Body of pancreas (tissue), 4 donors: ENCODE measurements around the gene CNTNAP2. TPM values are rescaled to one million over a fixed set of nuclear protein-coding genes. Genes with fewer than 3 reads are reported as not detected.

Experiments
- ATAC-seq: fragments of 150-250 bp; one replicate; pipeline ENCODE4 v1.9.1; 2016
- DNase-seq, 4 donors: peaks; one replicate each; pipeline ENCODE4 v3.0.0-alpha.2; 2019
- H3K27ac ChIP-seq, 4 donors: fragments of 200-600 bp; sonication (generic); 1 replicate in 3 of 4; 2 replicates in 1 of 4; pipeline versions ENCODE4 v1.5.1 to v1.6.1; 2016 to 2019; ENCODE audit warnings: mild to moderate bottlenecking in 1 of 4, mixed read lengths in 1 of 4, moderate library complexity in 1 of 4
- H3K27me3 ChIP-seq, 2 donors: fragments of 200-600 bp; sonication (generic); one replicate each; pipeline ENCODE4 v1.6.0; 2016; ENCODE audit warnings: mild to moderate bottlenecking in 1 of 2
- H3K36me3 ChIP-seq, 2 donors: fragments of 200-600 bp; sonication (generic); replicated peaks in 1 of 2; 2 replicates each; pipeline ENCODE4 v1.5.1; 2016; ENCODE audit warnings: low read depth in 2 of 2; ENCODE audit not compliant: insufficient read depth in 1 of 2
- H3K4me1 ChIP-seq: fragments of 200-600 bp; sonication (generic); one replicate; pipeline ENCODE4 v1.6.0; 2016
- H3K4me3 ChIP-seq, 2 donors: fragments of 200-600 bp; sonication (generic); 1 replicate in 1 of 2; 2 replicates in 1 of 2; pipeline ENCODE4 v1.5.1; 2016 to 2019
- H3K9me3 ChIP-seq, 3 donors: fragments of 200-600 bp; sonication (generic); 1 replicate in 2 of 3; 2 replicates in 1 of 3; pipeline ENCODE4 v1.5.1; 2016
- POLR2A ChIP-seq, 3 donors: fragments of 450-650 bp; IDR thresholded peaks; one replicate each; pipeline ENCODE4 v1.6.1; 2016; ENCODE audit warnings: antibody characterized with exemption in 3 of 3, mild to moderate bottlenecking in 2 of 3
- WGBS, 2 donors: methylation state at CpG; one replicate each; pipeline ENCODE4 v1.1.5; 2017; 5-methylcytosine and 5-hydroxymethylcytosine counted together
- intact Hi-C: fragments of 100-400 bp; cut with DNase I; formaldehyde crosslinking; loops from one replicate; pipeline ENCODE4 v1.15.1; 2023
- total RNA-seq, 2 donors: library from RNA; depleted of rRNA; stranded (reverse); fragments of >200 nt; gene quantifications; one replicate each; pipeline ENCODE4 v1.1.0, GENCODE V29; 2016
- TF ChIP-seq, protein P1 (sequence below), 7 experiments: fragments of 450-650 bp in 4 of 7; fragments of 200-600 bp in 3 of 7; sonication (generic) in 3 of 7; IDR thresholded peaks; one replicate each; pipeline ENCODE4 v1.5.1; 2016 to 2019; ENCODE audit warnings: antibody characterized with exemption in 7 of 7

Gene CNTNAP2
- total RNA-seq, 2 donors from 2014 or later, result 1.0 TPM; not detected in 1

GRCh38 chr7:147170341-147171012, 1053.9 kb downstream of the CNTNAP2 start:
- no peaks in the 10 kb centered on the region for H3K9me3 ChIP-seq
- intact Hi-C loops, result no loop called here
- no peak for ATAC-seq
- DNase-seq, result no peak
- no peaks in the 10 kb centered on the region for H3K27me3 ChIP-seq
- WGBS, 2 donors, result 73 to 82% methylated on average over 4 to 14 of the region's 14 CpGs
- H3K27ac ChIP-seq, result no peak overlapping the region
- TF ChIP-seq, protein P1, sequence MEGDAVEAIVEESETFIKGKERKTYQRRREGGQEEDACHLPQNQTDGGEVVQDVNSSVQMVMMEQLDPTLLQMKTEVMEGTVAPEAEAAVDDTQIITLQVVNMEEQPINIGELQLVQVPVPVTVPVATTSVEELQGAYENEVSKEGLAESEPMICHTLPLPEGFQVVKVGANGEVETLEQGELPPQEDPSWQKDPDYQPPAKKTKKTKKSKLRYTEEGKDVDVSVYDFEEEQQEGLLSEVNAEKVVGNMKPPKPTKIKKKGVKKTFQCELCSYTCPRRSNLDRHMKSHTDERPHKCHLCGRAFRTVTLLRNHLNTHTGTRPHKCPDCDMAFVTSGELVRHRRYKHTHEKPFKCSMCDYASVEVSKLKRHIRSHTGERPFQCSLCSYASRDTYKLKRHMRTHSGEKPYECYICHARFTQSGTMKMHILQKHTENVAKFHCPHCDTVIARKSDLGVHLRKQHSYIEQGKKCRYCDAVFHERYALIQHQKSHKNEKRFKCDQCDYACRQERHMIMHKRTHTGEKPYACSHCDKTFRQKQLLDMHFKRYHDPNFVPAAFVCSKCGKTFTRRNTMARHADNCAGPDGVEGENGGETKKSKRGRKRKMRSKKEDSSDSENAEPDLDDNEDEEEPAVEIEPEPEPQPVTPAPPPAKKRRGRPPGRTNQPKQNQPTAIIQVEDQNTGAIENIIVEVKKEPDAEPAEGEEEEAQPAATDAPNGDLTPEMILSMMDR (IDR thresholded peaks at IDR 0.05), result no peak
- no peak for TF ChIP-seq POLR2A (IDR thresholded peaks at IDR 0.05)
- no peaks in the 10 kb centered on the region for H3K36me3 ChIP-seq
- H3K4me1 ChIP-seq, result no peaks in the 10 kb centered on the region
- no peak overlapping the region for H3K4me3 ChIP-seq

- Histone ChIP-seq H3K27me3 (no peaks in the 10 kb centered on the region), H3K27ac (no peak overlapping the region), H3K4me3 (no peak overlapping the region), H3K9me3 (no peaks in the 10 kb centered on the region), H3K36me3 (no peaks in the 10 kb centered on the region), H3K4me1 (no peaks in the 10 kb centered on the region)
- 83 to 89% methylated on average over 6 of the region's 6 CpGs for WGBS, 2 donors
- DNase-seq, result no peak
- intact Hi-C loops, result no loop called here
- ATAC-seq, result no peak
- no peak for TF ChIP-seq POLR2A (IDR thresholded peaks at IDR 0.05)
- TF ChIP-seq, protein P1 (IDR thresholded peaks at IDR 0.05), result no peak
Observed at GRCh38 chr7:147171013-147171391, 1054.4 kb downstream of the CNTNAP2 start.

DNA sequence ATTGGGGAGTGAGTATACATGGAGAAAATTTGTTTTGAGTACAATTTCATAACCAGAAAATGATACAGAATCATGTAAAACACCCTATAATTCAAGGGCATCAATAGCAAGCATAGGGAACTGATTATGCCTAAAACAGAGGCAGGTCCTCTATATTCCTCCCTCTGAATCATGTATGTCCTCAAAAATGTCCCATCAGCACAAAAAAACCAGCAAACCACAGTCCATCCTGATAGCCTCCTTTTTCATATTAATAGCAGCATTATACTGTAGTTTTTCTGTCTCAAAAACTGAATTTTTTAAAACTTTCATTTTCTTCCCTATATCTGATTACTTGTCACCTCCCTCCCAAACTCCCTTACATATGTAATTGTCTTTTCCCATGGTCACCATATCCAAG, 1057.3 kb downstream of the CNTNAP2 start:
- intact Hi-C loops, result no loop called here
- no peak for TF ChIP-seq POLR2A (IDR thresholded peaks at IDR 0.05)
- TF ChIP-seq, protein P1 (IDR thresholded peaks at IDR 0.05), result no peak
- Histone ChIP-seq H3K4me1 (no peaks in the 10 kb centered on the region), H3K27ac (no peak overlapping the region), H3K4me3 (no peak overlapping the region), H3K36me3 (no peaks in the 10 kb centered on the region), H3K9me3 (no peaks in the 10 kb centered on the region), H3K27me3 (no peaks in the 10 kb centered on the region)
- DNase-seq (no peak), ATAC-seq (no peak)

- TF ChIP-seq, protein P1 (IDR thresholded peaks at IDR 0.05), result no peak
- no peak for TF ChIP-seq POLR2A (IDR thresholded peaks at IDR 0.05)
- Histone ChIP-seq H3K4me3 (no peak overlapping the region), H3K27ac (no peak overlapping the region), H3K36me3 (no peaks in the 10 kb centered on the region), H3K27me3 (no peaks in the 10 kb centered on the region), H3K9me3 (no peaks in the 10 kb centered on the region), H3K4me1 (no peaks in the 10 kb centered on the region)
- DNase-seq (no peak), ATAC-seq (no peak)
- intact Hi-C loops, result no loop called here
Observed at GRCh38 chr7:147182874-147183273, 1066.3 kb downstream of the CNTNAP2 start.

- Histone ChIP-seq H3K27me3 (no peaks in the 10 kb centered on the region), H3K4me3 (no peak overlapping the region), H3K27ac (no peak overlapping the region), H3K4me1 (no peaks in the 10 kb centered on the region), H3K9me3 (no peaks in the 10 kb centered on the region), H3K36me3 (no peaks in the 10 kb centered on the region)
- TF ChIP-seq, protein P1 (IDR thresholded peaks at IDR 0.05), result no peak
- no peak for DNase-seq
- WGBS, 2 donors, result 72 to 79% methylated on average over 2 of the region's 2 CpGs
- intact Hi-C loops, result no loop called here
- ATAC-seq, result no peak
Observed at GRCh38 chr7:147183276-147183675, 1066.7 kb downstream of the CNTNAP2 start.
